Ishikawa (cell line): ENCODE measurements around the gene ZBTB2.

Source experiments
- CEBPB ChIP-seq: IDR thresholded peaks from 2 replicates; pipeline ENCODE4 v1.6.1; 2012
- CREB1 ChIP-seq: IDR thresholded peaks from 2 replicates; pipeline ENCODE4 v1.6.1; 2012; ENCODE audit warnings: low read depth
- EGR1 ChIP-seq: IDR thresholded peaks from 2 replicates; pipeline ENCODE4 v1.6.1; 2012
- EP300 ChIP-seq: IDR thresholded peaks from 2 replicates; pipeline ENCODE4 v1.6.1; 2012; ENCODE audit warnings: borderline replicate concordance
- FOXM1 ChIP-seq: IDR thresholded peaks from 2 replicates; pipeline ENCODE4 v1.6.1; 2012; ENCODE audit warnings: low read depth, borderline replicate concordance
- NFIC ChIP-seq: IDR thresholded peaks from 2 replicates; pipeline ENCODE4 v1.6.1; 2012
- RAD21 ChIP-seq: IDR thresholded peaks from 2 replicates; pipeline ENCODE4 v1.6.1; 2012; ENCODE audit warnings: low read depth
- TEAD4 ChIP-seq: IDR thresholded peaks from 2 replicates; pipeline ENCODE4 v1.6.1; 2012
- TF ChIP-seq, protein P1 (sequence below): IDR thresholded peaks from 2 replicates; pipeline ENCODE4 v1.6.1; 2012
- TF ChIP-seq, protein P2 (sequence below): IDR thresholded peaks from 2 replicates; pipeline ENCODE4 v1.6.1; 2012; ENCODE audit warnings: low read depth, mild to moderate bottlenecking

DNA sequence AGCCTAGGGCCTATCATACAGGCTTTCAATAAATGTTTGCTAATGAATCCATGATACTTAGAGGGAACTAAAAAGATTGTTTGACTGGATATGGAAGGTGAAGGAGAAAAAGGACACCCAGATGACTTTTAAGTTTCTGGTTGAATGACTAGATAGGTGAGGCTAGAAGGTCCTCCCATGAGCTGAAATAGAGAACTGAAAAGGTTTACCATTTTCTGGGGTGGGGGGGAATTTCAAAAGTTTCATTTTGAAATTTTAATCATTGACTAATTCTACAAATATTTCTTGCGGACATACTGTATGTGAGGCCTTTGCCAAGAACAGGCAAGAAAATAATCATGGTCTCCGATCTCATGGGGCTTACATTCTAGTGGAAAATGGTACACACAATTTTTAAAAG lies 17.9 kb upstream of the ZBTB2 start:
- TF ChIP-seq, protein P1, sequence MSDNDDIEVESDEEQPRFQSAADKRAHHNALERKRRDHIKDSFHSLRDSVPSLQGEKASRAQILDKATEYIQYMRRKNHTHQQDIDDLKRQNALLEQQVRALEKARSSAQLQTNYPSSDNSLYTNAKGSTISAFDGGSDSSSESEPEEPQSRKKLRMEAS: no peak
- TF ChIP-seq FOXM1 (no peak), EP300 (no peak), NFIC (no peak), CEBPB (no peak), RAD21 (no peak), EGR1 (no peak), TEAD4 (no peak), CREB1 (no peak)
- TF ChIP-seq, protein P2, sequence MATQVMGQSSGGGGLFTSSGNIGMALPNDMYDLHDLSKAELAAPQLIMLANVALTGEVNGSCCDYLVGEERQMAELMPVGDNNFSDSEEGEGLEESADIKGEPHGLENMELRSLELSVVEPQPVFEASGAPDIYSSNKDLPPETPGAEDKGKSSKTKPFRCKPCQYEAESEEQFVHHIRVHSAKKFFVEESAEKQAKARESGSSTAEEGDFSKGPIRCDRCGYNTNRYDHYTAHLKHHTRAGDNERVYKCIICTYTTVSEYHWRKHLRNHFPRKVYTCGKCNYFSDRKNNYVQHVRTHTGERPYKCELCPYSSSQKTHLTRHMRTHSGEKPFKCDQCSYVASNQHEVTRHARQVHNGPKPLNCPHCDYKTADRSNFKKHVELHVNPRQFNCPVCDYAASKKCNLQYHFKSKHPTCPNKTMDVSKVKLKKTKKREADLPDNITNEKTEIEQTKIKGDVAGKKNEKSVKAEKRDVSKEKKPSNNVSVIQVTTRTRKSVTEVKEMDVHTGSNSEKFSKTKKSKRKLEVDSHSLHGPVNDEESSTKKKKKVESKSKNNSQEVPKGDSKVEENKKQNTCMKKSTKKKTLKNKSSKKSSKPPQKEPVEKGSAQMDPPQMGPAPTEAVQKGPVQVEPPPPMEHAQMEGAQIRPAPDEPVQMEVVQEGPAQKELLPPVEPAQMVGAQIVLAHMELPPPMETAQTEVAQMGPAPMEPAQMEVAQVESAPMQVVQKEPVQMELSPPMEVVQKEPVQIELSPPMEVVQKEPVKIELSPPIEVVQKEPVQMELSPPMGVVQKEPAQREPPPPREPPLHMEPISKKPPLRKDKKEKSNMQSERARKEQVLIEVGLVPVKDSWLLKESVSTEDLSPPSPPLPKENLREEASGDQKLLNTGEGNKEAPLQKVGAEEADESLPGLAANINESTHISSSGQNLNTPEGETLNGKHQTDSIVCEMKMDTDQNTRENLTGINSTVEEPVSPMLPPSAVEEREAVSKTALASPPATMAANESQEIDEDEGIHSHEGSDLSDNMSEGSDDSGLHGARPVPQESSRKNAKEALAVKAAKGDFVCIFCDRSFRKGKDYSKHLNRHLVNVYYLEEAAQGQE: no peak
